GM12864 (cell line): ENCODE measurements around the gene FRMD8.
"Not testable (repeated sequence)": the region's sequence is repeated elsewhere in the genome, so short reads cannot be mapped to it uniquely, and the experiment has no call there.

Experiments used
- DNase-seq: peaks from one replicate; pipeline ENCODE4 v3.0.0-alpha.2; 2011; ENCODE audit warnings: low read depth
- H3K4me3 ChIP-seq: 2 replicates; pipeline ENCODE4 v1.5.1; 2011; ENCODE audit warnings: mild to moderate bottlenecking, low read depth, low read length, control low read depth
- TF ChIP-seq, protein P1 (sequence below): IDR thresholded peaks from 2 replicates; pipeline ENCODE4 v1.5.1; 2011; ENCODE audit warnings: low read depth, mild to moderate bottlenecking, moderate library complexity, low read length, control low read depth, inconsistent platforms; ENCODE audit errors: missing control alignments

FRMD8 gene

DNA sequence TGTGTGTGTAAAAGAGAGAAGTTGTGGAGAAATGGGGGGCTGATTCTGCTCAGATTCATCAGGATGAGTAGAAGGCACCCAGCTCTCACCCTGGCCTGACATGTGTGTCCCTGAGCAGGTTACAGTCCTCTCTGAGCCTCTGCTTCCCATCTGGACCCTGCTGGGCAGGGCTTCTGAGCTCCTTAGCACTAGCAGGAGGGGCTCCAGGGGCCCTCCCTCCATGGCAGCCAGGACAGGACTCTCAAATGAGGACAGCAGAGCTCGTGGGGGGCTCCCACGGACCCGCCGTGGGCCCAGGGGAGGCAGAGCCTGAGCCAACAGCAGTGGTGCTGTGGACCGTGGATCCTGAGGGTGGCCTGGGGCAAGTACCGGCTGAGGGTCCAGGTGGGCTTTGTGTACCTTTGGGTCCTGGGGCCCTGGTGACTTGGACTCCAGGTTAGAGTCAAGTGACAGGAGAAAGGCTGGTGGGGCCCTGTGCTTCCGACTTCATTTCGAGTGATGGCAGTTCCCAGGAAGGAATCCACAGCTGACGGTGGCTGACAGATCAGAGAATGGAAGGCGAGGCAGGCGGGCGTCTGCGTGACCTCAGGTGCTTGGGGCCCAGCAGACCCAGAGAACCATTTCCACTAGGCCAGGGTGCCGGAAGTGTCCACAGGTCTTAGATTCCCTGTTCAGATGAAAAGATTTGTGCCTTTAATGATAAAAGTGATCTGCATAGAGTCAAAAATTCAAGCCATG, 58.0 kb downstream of the FRMD8 start:
- TF ChIP-seq, protein P1, sequence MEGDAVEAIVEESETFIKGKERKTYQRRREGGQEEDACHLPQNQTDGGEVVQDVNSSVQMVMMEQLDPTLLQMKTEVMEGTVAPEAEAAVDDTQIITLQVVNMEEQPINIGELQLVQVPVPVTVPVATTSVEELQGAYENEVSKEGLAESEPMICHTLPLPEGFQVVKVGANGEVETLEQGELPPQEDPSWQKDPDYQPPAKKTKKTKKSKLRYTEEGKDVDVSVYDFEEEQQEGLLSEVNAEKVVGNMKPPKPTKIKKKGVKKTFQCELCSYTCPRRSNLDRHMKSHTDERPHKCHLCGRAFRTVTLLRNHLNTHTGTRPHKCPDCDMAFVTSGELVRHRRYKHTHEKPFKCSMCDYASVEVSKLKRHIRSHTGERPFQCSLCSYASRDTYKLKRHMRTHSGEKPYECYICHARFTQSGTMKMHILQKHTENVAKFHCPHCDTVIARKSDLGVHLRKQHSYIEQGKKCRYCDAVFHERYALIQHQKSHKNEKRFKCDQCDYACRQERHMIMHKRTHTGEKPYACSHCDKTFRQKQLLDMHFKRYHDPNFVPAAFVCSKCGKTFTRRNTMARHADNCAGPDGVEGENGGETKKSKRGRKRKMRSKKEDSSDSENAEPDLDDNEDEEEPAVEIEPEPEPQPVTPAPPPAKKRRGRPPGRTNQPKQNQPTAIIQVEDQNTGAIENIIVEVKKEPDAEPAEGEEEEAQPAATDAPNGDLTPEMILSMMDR = no peak
- DNase-seq = no peak
- H3K4me3 ChIP-seq = no peak overlapping the region

DNA sequence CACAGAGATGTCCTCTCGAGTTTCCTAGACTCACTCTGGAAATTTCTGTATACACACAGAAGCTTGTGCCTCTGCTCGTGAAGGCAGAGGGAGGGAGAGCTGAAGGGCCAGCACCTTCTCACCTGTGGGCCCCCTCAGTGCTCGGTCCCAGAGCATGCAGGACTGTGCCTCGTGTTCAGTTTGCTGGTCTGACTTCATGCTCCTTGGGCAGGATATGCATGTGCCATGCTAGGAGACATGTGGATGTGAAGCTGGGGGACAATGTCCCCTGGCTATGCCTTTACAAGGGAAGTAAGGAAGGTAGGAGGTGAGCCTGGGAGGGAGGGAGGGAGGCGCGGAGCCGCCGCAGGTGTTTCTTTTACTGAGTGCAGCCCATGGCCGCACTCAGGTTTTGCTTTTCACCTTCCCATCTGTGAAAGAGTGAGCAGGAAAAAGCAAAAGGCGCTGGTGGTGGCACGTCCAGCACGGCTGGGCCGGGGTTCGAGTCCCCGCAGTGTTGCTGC, 58.7 kb downstream of the FRMD8 start:
- no peak overlapping the region for H3K4me3 ChIP-seq
- no peak for DNase-seq
- TF ChIP-seq, protein P1 = no peak

DNA sequence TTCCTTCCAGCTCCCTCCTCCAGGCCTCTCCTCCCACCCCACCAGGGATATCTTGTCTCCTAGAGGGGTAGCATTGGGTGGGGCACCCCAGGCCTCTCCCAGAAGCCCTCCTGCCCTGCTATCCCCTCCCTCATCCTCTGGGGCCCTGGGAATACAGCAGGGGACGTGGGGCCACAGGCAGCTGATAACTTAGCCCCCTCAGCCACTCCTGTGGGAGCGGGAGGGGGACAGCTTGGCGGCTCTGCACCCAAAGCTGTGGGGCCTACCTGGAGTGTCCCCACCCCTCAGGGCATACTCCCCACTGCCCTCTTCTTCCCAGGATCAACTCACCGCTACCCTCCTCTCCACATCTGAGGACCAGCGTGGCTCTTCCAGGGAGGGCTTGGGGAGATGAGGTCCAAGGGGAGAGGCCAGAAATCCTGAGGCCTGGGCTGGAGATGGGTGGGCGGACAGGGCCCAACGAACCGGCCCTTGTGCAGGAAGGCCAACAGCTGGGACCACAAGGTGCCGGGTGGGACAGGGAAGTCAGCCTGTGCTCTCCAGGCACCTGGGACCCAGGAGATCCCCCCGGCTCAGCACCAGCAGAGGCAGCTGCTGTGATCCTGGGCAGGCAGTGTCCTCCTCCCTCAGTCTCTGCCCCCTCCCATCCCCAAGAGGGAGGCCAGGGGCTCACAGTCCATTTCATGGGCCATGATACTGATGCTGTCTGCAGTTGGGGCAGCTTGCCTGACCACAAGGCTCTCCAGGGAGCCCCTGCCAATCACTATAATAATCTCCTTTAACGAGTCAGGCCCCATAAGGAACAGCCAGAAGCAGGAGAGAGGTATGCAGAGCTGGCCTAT, 59.4 kb downstream of the FRMD8 start:
- no peak for DNase-seq
- TF ChIP-seq, protein P1 = no peak
- no peak overlapping the region for H3K4me3 ChIP-seq

DNA sequence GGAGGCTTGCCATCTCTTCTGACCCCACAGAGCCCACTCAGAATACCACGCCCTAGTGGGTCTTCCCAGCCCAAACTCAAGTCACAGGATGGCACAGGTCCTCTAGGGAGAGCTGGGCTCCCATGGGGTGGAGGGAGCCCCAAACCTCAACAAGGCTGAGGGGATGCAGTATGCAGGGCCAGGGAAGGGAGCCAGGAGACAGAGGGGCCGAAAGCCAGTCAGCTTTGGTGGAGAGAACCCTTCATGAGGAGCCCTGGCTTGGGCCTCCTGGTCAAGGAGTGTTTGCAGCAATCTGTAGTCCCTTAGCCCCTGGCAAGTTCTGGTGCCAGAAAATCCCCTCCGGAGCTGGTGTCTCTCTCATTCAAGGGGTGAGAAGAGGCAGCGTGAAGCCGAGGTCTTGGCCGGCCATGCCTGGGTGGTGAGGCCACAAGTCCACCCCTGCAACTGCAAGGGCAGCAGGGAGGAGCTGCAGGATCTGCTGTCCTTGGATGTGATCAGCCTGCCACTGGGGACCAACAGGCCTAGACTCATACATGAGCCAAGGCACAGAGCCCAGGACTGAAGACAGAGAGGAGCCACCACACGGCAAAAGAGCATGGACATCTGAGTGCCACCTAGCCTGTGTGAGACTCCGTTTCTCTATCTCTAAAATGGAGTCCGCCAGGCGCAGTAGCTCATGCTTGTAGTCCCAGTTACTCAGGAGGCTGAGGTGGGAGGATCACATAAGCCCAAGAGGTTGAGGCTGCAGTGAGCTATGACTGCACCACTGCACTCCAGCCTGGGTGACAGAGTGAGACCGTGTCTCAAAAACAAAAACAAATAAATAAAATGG, 60.2 kb downstream of the FRMD8 start:
- no peak for DNase-seq
- TF ChIP-seq, protein P1 = no peak
- H3K4me3 ChIP-seq = no peak overlapping the region

DNA sequence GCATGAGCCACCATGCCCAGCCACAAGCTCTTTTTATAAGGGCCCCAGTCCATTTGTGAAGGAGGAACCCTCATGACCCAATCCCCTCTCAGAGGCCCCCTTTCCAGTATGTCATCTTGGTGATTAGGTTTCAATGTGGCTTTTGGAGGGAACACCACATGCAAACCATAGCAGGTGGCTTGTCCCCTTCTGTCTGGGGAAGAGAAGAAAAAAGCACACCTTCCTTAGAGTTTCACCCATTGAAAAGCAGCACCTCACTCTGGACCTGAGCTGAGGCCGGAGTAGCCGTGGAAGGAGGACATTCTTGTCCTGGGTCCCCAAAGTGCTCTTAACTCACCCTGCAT, 61.6 kb downstream of the FRMD8 start:
- TF ChIP-seq, protein P1 = no peak
- no peak overlapping the region for H3K4me3 ChIP-seq
- no peak for DNase-seq

DNA sequence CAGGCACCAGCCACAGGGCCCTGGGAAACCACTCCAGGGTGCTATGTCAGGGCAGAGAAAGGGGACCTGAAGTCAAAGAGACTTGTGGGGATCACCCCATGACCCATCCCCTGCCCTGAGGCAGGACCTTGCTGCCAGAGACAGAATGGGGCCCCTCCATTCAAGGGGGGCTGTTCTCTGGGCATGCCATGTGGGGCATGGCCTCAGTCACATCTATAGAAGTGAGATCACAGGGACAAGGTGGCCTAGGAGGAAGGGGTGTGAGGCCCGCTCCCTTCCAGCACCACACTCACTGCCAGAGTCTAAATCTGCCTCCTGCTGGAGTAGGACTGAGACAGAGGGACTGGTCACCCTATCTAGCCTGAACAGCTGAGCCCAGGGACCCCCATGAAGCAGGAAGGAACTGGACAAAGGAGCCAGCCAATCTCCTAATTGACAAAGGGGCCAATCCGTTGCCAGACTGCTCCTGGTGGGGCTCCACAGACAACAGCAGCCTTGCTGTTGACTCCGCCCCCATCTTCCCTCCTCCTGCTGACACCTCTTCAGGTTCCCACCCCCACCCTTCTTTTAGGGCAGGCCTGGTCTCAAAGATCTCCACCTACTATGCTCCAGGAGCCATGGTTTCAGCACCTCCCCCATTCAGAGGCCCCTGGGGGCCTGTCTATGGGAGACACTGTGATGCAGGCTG, 62.1 kb downstream of the FRMD8 start:
- no peak overlapping the region for H3K4me3 ChIP-seq
- TF ChIP-seq, protein P1 = no peak
- no peak for DNase-seq

DNA sequence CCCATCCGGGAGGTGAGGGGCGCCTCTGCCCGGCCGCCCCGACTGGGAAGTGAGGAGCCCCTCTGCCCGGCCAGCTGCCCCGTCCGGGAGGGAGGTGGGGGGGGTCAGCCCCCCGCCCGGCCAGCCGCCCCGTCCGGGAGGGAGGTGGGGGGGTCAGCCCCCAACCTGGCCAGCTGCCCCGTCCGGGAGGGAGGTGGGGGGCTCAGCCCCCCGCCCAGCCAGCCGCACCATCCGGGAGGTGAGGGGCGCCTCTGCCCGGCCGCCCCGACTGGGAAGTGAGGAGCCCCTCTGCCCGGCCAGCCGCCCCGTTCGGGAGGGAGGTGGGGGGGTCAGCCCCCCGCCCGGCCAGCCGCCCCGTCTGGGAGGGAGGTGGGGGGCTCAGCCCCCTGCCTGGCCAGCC, 64.9 kb downstream of the FRMD8 start:
- DNase-seq, H3K4me3 ChIP-seq: not testable (repeated sequence)

DNA sequence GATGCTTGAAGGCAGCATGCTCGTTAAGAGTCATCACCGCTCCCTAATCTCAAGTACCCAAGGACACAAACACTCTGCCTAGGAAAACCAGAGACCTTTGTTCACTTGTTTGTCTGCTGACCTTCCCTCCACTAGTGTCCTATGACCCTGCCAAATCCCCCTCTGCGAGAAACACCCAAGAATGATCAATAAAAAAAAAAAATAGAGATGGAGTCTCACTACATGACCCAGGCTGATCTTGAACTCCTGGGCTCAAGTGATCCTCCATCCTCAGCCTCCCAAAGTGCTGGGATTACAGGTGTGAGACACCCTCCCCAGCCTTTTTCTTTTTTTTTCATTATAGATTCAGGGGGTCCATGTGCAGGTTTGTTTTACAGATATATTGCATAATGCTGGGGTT, 65.8 kb downstream of the FRMD8 start:
- not testable (repeated sequence) for DNase-seq, H3K4me3 ChIP-seq
